Measurements from ENCODE around the gene RAVER1.
A peak's percentile ranks its signal among the peaks of the same experiment; 100 is the strongest.

RAVER1 gene

DNA sequence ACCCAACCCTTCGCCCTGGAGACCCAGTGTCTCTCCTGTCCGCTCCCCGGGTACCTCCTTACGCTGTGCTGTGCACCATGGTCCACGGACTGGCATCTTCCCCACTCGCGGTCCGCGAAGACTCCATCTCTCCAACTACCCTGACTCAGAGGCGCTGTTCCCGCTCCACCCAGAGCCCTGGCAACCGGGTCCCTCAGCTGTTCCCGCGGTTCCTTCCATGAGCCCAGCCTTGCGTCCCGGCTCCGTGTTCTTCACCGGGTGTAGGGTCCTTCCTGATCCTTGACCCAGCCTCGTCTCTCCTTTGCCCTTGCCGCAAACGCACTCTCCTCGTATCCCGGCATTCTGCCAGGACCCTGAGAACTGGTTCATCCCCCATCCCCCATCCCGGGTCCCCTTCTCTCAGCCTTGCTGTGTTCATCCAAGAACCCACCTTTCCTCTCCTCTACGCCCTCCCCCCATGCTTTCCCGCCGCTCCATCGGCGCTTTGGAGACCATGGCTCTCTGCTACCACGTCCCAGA is 42.9 kb downstream of the RAVER1 start:
- TF ChIP-seq, protein P1, sequence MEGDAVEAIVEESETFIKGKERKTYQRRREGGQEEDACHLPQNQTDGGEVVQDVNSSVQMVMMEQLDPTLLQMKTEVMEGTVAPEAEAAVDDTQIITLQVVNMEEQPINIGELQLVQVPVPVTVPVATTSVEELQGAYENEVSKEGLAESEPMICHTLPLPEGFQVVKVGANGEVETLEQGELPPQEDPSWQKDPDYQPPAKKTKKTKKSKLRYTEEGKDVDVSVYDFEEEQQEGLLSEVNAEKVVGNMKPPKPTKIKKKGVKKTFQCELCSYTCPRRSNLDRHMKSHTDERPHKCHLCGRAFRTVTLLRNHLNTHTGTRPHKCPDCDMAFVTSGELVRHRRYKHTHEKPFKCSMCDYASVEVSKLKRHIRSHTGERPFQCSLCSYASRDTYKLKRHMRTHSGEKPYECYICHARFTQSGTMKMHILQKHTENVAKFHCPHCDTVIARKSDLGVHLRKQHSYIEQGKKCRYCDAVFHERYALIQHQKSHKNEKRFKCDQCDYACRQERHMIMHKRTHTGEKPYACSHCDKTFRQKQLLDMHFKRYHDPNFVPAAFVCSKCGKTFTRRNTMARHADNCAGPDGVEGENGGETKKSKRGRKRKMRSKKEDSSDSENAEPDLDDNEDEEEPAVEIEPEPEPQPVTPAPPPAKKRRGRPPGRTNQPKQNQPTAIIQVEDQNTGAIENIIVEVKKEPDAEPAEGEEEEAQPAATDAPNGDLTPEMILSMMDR (IDR thresholded peaks at IDR 0.05; ENCODE audit: low read depth, low read length): no peak
- no peak for TF ChIP-seq MYC (IDR thresholded peaks at IDR 0.05; ENCODE audit: low read depth, low read length)
- TF ChIP-seq, protein P2, sequence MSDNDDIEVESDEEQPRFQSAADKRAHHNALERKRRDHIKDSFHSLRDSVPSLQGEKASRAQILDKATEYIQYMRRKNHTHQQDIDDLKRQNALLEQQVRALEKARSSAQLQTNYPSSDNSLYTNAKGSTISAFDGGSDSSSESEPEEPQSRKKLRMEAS (IDR thresholded peaks at IDR 0.05; ENCODE audit: low read depth, low read length): no peak
- no peak for TF ChIP-seq POLR2A (IDR thresholded peaks at IDR 0.05; ENCODE audit: extremely low read depth, insufficient read length)
- peak; percentile 62 for DNase-seq (ENCODE audit: low read depth)
- no peak overlapping the region for H3K4me3 ChIP-seq (ENCODE audit: low read depth, low read length)

DNA sequence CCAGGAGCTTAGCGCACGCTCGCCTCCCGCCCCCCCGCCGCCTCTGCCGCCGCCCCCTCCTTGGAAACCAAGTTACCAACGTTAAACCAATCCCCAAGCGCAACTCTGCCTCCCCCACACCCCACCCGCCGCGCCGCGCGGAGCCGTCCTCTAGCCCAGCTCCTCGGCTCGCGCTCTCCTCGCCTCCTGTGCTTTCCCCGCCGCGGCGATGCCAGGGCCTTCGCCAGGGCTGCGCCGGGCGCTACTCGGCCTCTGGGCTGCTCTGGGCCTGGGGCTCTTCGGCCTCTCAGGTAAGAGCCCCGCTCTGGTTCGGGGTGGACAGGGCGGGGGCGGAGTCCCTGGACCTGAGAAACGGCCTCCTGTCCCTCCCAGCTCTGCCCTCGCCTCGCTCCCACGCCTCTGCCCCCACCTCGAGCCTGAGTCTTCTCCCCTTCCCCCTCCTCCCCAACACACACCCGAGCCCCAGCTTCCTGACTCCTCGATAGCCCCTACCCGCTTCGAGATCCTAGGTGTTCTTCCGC is 43.4 kb downstream of the RAVER1 start, which contains the start of gene ICAM5:
Gene ICAM5 (plus strand): TSS at position 117 of the 521 bp plus-strand sequence. CDS start 92 bp downstream, at position 209.
- H3K4me3 ChIP-seq (ENCODE audit: low read depth, low read length): no peak within 1 kb of the TSS
- peak; percentile 81 for DNase-seq (ENCODE audit: low read depth)
- TF ChIP-seq, protein P1 (IDR thresholded peaks at IDR 0.05; ENCODE audit: low read depth, low read length): no peak
- TF ChIP-seq MYC (IDR thresholded peaks at IDR 0.05; ENCODE audit: low read depth, low read length): no peak

DNA sequence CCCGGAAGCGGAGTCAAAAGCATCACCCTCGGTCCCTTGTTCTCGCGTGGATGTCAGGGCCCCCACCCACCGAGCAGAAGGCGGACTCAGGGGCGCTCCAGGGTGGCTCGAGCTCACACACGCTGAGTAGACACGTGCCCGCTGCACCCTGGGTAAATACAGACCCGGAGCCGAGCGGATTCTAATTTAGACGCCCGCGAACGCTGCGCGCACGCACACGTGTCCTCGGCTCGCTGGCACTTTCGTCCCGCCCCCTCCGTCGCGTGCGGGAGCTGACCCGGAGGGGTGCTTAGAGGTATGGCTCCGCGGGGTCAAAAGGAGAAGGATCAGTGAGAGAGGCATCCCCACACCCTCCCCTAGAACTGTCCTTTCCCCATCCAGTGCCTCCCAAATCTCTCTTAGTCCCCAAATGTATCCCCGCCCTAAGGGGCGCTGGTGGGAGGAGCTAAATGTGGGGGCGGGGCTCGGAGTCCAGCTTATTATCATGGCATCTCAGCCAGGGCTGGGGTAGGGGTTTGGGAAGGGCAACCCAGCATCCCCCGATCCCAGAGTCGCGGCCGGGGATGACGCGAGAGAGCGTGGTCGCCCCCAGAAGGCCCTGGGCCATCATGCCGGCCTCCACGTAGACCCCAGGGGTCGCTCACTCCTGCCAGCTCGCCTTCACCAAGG is 44.0 kb downstream of the RAVER1 start:
- peak; percentile 80 for DNase-seq (ENCODE audit: low read depth)
- H3K4me3 ChIP-seq (ENCODE audit: low read depth, low read length): no peak overlapping the region
- TF ChIP-seq, protein P1 (IDR thresholded peaks at IDR 0.05; ENCODE audit: low read depth, low read length): no peak
- TF ChIP-seq, protein P2 (IDR thresholded peaks at IDR 0.05; ENCODE audit: low read depth, low read length): no peak
- no peak for TF ChIP-seq MYC (IDR thresholded peaks at IDR 0.05; ENCODE audit: low read depth, low read length)
- no peak for TF ChIP-seq POLR2A (IDR thresholded peaks at IDR 0.05; ENCODE audit: extremely low read depth, insufficient read length)

DNA sequence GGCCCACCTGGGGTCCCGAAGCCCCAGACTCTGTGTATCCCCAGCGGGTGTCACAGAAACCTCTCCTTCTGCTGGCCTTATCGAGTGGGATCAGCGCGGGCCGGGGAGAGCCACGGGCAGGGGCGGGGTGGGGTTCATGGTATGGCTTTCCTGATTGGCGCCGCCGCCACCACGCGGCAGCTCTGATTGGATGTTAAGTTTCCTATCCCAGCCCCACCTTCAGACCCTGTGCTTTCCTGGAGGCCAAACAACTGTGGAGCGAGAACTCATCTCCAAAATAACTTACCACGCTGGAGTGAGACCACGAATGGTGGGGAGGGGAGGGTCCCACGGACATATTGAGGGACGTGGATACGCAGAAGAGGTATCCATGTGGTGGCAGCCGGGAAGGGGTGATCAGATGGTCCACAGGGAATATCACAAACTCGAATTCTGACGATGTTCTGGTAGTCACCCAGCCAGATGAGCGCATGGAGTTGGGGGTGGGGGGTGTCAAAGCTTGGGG is 44.6 kb downstream of the RAVER1 start:
- no peak for TF ChIP-seq MYC (IDR thresholded peaks at IDR 0.05; ENCODE audit: low read depth, low read length)
- TF ChIP-seq POLR2A (IDR thresholded peaks at IDR 0.05; ENCODE audit: extremely low read depth, insufficient read length): no peak
- TF ChIP-seq, protein P2 (IDR thresholded peaks at IDR 0.05; ENCODE audit: low read depth, low read length): no peak
- TF ChIP-seq, protein P1 (IDR thresholded peaks at IDR 0.05; ENCODE audit: low read depth, low read length): no peak
- H3K4me3 ChIP-seq (ENCODE audit: low read depth, low read length): no peak overlapping the region
- DNase-seq (ENCODE audit: low read depth): peak; percentile 70

DNA sequence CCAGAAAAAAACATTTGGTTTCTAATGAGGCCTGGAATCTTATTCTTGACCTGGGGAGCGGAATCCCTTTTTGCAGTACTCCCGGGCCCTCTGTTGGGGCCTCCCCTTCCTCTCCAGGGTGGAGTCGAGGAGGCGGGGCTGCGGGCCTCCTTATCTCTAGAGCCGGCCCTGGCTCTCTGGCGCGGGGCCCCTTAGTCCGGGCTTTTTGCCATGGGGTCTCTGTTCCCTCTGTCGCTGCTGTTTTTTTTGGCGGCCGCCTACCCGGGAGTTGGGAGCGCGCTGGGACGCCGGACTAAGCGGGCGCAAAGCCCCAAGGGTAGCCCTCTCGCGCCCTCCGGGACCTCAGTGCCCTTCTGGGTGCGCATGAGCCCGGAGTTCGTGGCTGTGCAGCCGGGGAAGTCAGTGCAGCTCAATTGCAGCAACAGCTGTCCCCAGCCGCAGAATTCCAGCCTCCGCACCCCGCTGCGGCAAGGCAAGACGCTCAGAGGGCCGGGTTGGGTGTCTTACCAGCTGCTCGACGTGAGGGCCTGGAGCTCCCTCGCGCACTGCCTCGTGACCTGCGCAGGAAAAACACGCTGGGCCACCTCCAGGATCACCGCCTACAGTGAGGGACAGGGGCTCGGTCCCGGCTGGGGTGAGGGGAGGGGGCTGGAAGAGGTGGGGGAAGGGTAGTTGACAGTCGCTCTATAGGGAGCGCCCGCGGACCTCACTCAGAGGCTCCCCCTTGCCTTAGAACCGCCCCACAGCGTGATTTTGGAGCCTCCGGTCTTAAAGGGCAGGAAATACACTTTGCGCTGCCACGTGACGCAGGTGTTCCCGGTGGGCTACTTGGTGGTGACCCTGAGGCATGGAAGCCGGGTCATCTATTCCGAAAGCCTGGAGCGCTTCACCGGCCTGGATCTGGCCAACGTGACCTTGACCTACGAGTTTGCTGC is 46.3 kb downstream of the RAVER1 start, which contains the start of gene ICAM4:
Gene ICAM4 (plus strand): TSS at position 153 of the 935 bp plus-strand sequence. CDS start 58 bp downstream, at position 211.
- TF ChIP-seq, protein P1 (IDR thresholded peaks at IDR 0.05; ENCODE audit: low read depth, low read length): peak; percentile 30
- no peak for TF ChIP-seq MYC (IDR thresholded peaks at IDR 0.05; ENCODE audit: low read depth, low read length)
- H3K4me3 ChIP-seq (ENCODE audit: low read depth, low read length): peak within 1 kb of the TSS; percentile 42
- peak; percentile 99 for DNase-seq (ENCODE audit: low read depth)

All from NB4 (cell line).